ENCODE measurements around the gene POLR2B. TPM values are rescaled to one million over a fixed set of nuclear protein-coding genes. Genes with fewer than 3 reads are reported as not detected.

Gene POLR2B
- total and polyA plus RNA-seq, 2 of the 8 experiments (the other 6 are each of a cell fraction or from before 2014, with no cell fraction given), result 59.3 to 115 TPM

DNA sequence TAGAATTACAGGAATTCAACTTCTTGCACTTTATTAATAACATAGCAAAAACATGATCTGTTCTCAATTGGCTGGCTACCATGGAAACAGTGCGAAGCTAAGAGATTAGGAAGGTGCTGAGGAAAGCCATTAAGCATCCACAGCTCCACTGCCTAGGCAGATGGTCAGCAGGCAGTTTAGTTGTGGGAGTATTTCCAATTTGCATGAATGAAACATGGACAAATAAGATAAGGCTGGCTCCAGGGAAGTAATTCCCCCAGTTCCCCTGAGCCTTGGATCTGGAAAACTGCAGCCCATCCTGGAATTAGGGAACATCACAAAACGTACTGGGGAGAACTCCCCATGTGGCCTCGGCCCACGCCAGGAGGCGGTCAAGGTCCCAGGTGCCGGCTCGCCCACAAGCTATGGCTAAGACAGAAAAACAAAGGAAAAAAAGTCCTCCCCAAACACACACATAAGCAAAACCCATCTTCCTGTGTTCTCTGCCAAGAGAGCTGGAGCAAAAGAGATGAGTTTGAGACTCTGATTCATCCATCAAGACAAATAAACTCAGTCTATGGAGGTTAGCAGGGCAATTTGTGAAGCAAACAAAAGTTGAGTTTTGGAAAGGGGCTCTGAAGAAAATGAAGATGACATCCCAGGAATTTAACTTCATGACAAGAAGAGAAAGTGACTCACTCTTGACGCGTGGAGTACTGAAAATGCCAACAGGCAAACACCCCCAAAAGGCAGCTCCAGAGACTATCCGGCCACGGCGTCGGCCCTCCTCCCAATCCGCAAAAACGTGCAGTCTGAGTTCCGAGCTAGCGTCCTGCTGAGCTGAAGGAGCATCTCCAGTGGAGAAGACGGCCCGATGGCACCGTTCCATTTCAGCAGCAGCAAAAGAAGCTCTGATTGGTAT, 86.4 kb downstream of the POLR2B start (continued):
- TF ChIP-seq EZH2 (IDR thresholded peaks at IDR 0.05; ENCODE audit: low read depth, low read length, severe bottlenecking) (no peak), POLR2AphosphoS5 (IDR thresholded peaks at IDR 0.05; ENCODE audit: low read depth, low read length) (no peak)
- TF ChIP-seq, protein P1, sequence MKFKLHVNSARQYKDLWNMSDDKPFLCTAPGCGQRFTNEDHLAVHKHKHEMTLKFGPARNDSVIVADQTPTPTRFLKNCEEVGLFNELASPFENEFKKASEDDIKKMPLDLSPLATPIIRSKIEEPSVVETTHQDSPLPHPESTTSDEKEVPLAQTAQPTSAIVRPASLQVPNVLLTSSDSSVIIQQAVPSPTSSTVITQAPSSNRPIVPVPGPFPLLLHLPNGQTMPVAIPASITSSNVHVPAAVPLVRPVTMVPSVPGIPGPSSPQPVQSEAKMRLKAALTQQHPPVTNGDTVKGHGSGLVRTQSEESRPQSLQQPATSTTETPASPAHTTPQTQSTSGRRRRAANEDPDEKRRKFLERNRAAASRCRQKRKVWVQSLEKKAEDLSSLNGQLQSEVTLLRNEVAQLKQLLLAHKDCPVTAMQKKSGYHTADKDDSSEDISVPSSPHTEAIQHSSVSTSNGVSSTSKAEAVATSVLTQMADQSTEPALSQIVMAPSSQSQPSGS (IDR thresholded peaks at IDR 0.05; ENCODE audit: low read length), result no peak
- TF ChIP-seq, protein P2, sequence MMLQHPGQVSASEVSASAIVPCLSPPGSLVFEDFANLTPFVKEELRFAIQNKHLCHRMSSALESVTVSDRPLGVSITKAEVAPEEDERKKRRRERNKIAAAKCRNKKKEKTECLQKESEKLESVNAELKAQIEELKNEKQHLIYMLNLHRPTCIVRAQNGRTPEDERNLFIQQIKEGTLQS (IDR thresholded peaks at IDR 0.05; ENCODE audit: insufficient read depth, low read depth, low read length), result no peak
